GM21515 (cell line): ENCODE measurements around the gene KRTAP2-1.
"Not testable (repeated sequence)": the region's sequence is repeated elsewhere in the genome, so short reads cannot be mapped to it uniquely, and the experiment has no call there.

Experiments
- ATAC-seq: cut with Tn5 transposase; IDR thresholded peaks from one replicate; pipeline ENCODE4 v1.9.1; 2021; ENCODE audit not compliant: unreplicated experiment

KRTAP2-1 gene

GRCh38 chr17:41013606-41014005 is 33.5 kb downstream of the KRTAP2-1 start:
- no peak for ATAC-seq

- no peak for ATAC-seq
These were observed 33.9 kb downstream of the KRTAP2-1 start for GRCh38 chr17:41013181-41013580.

DNA sequence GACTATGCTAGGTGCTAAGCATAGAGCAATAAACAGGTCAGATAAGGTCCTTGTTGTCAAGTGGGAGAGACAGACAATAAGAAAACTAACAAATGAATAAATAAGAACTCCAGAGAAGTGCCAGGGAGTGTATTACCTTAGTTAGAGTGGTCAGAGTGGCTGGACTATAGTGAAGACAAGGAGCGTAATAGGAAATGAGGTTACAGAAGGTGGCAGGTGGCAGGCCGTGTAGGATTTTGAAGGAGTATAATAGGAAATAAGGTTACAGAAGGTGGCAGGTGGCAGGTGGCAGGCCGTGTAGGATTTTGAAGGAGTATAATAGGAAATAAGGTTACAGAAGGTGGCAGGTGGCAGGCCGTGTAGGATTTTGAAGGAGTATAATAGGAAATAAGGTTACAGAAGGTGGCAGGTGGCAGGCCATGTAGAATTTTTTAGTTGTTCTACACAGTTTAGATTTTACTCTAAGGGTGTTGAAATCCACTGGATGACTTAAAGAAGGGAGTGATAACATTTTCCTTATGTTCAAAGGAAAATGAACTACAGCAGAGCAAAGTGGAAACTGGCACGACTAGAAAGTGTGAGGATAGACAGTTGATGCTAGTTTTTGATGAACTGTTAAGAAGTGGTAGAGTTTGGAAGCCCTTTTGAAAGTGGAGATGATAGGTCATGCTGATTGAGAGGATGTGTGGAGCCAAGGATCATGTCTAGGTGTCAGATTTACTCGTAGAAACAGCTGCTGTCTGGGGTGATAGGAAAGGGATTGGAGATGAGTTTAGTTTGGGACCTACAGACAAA is 34.6 kb downstream of the KRTAP2-1 start:
- ATAC-seq, result no peak

- ATAC-seq, result no peak
These were observed 36.7 kb downstream of the KRTAP2-1 start for GRCh38 chr17:41010441-41010840.

GRCh38 chr17:41009936-41010335 is 37.2 kb downstream of the KRTAP2-1 start:
- ATAC-seq, result no peak

DNA sequence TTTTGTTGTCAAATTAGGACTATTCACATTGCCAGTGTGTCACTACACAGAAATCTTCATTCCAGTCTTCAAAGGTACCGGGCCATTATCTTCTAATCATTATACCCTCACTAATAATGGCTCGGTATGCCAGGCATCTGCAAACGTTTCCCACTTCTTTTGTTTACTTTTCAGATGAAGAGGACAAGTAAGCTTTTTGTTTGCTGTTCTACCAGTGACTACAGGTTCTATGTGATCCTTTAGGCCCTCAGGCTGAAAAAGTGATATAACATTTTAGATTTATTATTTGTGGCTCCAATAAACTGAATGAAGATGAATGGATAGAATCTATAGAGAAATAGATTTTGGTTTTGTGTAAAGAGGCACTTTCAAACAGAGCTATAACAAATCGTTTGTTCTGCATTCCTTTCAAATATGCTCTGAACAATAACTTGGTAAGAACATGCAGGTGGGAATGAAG is 37.8 kb downstream of the KRTAP2-1 start:
- ATAC-seq, result no peak

DNA sequence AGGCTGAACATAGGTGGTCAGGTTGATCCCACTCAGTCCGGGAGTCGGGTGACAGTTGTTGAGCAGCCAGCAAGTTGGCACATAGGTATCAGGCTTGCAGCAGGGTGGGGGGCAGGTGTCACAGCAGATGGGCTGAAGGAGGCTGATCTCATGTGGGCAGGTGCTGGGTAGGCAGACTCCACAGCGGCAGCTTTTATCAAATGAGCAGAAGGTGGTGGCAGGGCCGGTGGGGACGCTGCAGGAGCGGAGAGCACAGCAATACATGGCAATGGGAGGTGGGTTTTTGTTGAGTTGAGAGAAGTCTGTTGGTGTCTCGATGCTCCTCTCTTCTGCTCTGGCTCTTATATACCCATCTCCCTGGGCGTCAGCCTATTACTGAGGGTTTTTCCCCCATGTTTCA is 38.3 kb downstream of the KRTAP2-1 start, which contains the start of gene KRTAP3-1:
TSS of gene KRTAP3-1 (minus strand) at position 318 of the 400 bp plus-strand sequence. CDS start at position 264, 54 bp downstream.
- no peak for ATAC-seq

- ATAC-seq, result no peak
These were observed 42.7 kb downstream of the KRTAP2-1 start for GRCh38 chr17:41004397-41004796.

GRCh38 chr17:41003926-41004325 is 43.2 kb downstream of the KRTAP2-1 start:
- no peak for ATAC-seq

DNA sequence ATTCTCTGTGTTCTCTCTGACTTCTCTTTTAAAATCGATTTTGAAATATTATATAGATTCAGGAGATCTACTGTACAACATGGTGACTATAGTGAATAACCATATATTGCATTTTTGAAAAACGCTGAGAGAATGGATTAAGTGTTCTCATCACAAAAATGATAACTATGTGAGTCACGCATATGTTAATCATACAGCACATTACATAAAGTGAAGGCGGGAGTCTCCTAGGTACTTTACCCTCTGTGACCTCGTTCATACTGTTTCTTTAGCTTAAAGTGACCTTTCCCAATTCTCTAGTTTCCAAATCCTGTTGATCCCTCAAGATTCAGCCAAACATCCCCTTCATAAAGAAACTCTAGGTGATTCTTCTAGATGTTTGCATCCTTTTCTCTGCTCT is 44.3 kb downstream of the KRTAP2-1 start:
- no peak for ATAC-seq

DNA sequence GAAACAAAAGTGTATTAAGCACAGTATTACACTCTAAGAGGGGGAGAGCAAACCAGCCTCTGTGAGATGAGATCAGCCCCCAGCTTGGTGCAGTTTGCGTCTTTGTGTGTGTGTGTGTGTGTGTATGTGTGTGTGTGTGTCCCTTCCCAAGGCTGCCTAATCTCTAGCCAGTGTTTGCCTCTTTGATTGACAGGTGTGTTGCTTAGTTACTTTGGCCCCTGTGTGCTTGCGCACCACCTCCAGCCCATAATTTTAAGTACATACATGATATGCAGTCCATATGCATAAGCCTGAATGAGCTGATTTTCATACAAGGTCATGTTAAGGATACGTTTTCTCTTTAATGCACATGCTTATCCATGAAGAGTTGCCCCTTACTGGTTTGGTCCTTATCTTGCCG is 45.3 kb downstream of the KRTAP2-1 start:
- no peak for ATAC-seq

- not testable (repeated sequence) for ATAC-seq
These were observed 47.6 kb downstream of the KRTAP2-1 start, which contains the start of gene KRTAP3-2 for GRCh38 chr17:40999563-40999962. Gene KRTAP3-2, minus strand, starts transcription at chr17:40999906. Its CDS starts 53 bp downstream, at chr17:40999853.

DNA sequence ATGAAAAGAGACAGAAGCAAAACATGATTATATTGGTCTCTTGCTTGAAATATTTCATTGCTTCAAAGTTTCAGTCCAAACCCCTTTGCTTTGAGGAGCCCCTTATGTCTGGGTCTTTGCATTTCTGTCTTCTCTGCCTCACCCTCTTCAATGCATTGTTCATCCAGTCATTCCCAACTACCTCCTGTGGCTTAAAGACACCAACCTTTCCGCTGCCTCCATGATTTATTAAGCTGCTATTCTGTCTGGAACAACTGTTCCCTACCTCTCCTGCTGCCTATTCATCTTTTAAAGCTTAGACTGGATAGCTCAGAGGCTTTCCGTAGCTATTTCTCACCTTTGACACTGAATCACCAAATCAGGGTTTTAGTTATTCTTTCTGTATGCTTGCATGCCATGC is 49.8 kb downstream of the KRTAP2-1 start:
- no peak for ATAC-seq

- no peak for ATAC-seq
These were observed 50.3 kb downstream of the KRTAP2-1 start for GRCh38 chr17:40996829-40997228.
